GM19463 (cell line): ENCODE data around the gene CNTNAP2.
"Not testable (repeated sequence)": the region's sequence is repeated elsewhere in the genome, so short reads cannot be mapped to it uniquely, and the experiment has no call there.

ENCODE experiments used
- ATAC-seq: cut with Tn5 transposase; IDR thresholded peaks from one replicate; pipeline ENCODE4 v1.9.1; 2021; ENCODE audit warnings: mild to moderate bottlenecking, moderate library complexity; ENCODE audit not compliant: unreplicated experiment

The CNTNAP2 gene

DNA sequence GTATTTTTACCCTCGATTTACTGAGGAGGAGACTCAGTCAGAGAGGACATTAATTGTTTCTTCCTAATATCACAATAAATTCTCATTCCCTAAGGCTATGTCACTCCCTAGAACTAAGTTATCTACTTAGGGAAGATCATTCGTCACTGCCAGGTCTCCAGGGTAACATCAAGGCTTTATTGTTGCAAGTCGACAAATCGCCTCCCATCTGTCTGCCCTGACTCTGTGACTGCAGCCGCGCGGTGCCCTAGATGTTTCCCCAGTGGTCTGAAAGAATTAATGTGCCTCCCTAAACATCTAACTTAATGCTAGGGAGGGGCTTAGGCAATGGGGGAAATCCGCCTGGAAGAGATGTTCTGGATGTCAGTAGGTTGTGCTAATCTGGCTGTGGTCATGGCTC is 1915.2 kb downstream of the CNTNAP2 start:
- ATAC-seq, result no peak

DNA sequence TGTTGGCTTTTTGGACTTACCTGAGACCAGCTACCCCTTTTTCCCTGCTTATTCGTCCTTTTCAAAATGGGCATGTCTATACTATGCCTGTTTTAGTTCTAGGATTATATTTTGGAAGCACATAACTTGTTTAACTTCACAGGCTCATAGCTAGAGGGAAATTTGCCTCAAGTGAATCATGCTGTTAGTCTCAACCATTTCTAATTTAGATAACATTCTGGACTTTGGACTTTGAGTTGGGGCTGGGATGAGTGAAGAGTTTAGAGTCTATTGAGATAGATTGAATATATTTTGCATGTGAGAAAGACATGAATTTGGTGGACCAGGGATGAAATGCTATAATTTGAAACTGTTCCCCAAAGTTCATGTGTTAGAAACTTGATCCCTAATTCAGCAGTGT is 1919.3 kb downstream of the CNTNAP2 start:
- ATAC-seq, result no peak

DNA sequence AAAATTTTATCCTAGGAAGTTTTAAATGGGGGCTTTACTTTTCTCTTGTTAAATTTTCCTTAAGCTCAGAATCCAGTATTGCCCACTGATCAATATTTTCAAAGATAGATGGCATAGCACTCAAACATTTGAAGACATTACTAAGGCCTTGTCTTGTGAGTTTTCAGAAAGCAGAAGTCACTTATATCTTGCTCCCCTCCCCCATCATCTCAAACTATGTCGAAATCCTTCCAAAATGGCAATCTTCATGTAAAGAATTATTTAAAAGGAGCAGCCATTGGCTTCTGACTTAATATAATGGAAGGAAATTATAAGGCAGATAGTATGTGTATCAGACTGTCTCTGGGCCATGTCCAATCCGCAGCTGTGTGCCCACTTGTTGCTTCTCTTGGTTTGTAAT is 1920.4 kb downstream of the CNTNAP2 start:
- ATAC-seq, result no peak

DNA sequence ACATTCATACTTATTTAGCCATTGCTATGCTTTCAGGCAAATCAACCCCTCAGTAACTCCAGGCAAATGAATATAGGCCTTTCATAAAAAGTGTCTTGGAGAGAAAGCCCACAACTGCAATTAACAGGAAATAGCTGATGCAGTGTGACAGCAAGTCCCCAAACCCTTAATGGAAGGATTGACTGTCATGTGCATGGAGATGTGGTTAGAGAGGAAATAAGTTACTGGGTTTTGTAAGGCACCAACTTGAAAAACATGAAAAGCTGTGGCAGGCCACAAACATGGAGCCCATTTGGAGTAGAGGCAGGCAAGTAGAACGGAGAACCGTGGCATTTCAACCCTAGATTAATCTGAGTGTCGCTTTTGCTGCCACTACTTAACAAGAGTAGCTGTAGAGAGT is 1924.6 kb downstream of the CNTNAP2 start:
- ATAC-seq, result no peak

DNA sequence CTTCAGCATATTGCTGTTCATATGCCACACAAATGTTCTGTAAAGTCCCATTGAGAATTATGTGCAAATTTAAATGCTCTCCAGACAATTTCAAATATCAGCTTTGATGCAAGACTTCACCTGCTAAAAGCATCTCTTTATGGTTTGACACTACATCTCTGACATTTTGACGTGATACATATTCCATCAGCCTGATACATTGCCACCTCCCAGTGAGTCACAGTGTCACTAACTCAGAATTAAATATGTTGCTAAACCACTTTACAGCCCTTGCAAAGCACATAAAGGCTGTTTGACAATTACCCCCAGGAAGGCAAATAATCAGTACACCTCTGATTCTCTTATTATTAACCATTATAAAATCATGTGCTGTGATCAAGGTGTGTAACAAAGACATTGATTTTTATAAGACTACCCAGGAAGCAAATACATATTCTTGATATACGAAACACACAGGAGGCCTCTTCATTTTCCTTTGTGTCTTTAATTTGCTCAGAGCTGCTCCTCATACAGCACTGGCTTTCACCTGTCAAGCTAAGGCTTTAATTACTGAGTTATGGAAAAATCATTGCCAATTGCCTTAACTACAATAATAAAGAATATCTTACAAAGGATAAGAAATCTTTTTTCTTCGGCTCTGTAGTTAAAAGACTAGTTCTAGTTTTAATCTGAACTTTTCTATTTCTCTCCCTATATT is 1926.5 kb downstream of the CNTNAP2 start:
- ATAC-seq, result no peak

DNA sequence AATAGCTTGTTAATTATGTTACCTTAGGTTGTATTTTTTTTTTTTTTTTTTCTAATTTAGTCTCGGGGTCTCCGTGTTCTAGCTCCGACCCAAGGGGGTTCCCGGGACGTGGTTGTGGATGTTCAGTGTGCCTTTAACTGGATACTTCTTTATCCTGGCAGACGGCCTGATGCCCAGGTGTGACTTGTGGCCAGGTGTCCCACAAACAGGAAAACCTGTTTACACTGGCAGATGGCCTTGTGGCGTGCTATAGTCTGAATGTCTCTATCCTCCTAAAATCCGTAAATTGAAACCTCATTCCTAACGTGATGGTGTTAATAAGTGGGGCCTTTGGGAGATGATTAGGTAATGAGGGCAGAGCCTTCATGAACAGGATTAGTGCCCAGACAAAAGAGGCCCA is 1927.6 kb downstream of the CNTNAP2 start:
- ATAC-seq, result no peak

DNA sequence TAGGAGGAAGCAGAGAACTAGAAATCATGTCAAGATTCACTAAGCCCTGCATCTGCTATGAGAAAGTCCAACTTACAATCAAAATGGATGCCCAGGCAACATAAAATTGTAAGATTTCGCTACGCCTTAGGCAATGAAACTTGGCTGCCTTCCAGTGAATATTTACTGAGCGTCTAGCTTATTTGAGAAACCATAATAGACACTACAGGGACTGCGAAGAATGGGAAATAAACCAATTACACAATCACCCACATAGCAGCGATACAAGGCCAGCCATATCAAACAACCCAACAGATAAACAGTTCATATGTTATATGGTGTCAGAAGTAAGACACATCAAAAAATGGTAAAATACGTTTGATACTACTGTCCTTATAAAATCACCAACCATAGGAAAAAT is 1928.9 kb downstream of the CNTNAP2 start:
- no peak for ATAC-seq

DNA sequence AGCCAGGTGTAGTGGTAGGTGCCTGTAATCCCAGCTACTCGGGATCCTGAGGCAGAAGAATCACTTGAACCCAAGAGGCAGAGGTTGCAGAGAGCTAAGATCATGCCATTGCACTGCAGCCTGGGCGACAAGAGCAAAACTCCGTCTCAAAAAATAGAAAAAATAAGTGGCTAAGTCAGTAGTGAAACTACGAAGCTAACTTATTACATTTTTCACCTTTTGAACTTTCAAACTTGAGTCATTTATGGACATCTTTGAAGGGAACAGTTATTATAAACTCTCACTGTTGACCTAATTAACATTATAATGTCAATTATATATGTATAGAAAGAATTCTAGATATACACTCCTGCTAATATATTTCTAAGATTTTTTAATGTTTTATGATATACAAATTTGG is 1932.5 kb downstream of the CNTNAP2 start:
- ATAC-seq, result no peak

DNA sequence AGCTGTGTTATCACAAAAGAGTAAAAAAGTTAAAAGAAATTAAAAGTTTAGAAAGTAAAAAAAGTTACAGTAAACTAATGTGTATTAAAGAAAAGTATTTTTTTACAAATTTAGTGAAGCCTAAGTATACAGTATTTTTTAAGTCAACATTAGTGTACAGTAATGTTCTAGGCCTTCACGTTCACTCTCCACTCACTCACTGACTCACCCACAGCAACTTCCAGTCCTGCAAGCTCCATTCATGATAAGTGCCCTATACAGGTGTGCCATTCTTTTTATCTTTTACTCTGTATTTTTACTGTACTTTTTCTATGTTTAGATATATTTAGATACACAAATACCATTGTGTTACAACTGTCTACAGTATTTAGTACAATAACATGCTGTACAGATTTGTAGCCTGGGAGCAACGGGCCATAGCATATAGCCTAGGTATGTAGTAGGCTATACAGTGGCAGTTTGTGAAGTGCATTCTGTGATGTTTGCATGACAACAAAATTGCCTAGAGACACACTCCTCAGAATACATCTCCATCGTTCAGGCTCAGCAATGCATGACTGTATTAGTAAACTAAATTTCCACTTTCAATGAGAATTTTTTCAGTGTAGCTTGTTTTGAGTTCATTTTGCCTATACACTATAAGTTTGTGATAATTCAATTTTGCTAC is 1934.0 kb downstream of the CNTNAP2 start:
- no peak for ATAC-seq

DNA sequence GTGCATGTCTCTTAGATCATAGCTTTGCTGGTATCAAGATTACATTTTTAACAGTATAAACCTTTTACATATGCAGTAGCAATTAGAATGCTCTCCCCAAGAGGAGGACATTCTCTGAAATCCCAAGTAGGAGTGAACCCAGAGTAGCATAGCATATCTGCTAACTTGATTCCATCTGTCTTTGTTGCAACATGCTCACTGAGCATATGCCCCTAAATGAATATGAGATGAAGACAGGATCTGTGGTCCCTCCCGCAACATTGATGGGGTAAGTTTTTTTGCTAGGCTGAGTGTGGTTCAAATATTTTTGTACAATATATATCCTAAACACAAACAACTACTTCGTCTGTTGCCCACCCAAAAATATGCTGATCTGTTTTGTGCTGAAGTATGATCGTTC is 1939.8 kb downstream of the CNTNAP2 start:
- ATAC-seq, result no peak

DNA sequence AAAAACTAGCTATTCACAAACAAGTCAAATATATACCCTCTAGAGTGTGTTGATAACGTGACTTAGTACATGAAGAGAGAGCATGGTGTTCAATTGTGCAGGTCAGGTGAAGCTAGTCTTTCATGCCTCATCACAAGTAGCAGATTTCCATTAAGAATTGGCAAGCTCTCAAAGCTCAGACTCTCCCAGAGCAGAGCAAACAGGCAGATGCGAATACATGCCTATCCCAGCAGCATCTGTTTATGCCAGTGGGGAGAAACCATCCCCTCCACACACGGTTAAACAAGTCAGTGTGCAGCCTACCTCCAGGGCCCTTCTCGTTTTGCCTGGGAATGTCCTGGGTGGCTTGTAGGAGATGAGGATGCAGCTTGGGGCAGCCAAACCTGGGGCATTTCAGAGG is 1941.5 kb downstream of the CNTNAP2 start:
- no peak for ATAC-seq

DNA sequence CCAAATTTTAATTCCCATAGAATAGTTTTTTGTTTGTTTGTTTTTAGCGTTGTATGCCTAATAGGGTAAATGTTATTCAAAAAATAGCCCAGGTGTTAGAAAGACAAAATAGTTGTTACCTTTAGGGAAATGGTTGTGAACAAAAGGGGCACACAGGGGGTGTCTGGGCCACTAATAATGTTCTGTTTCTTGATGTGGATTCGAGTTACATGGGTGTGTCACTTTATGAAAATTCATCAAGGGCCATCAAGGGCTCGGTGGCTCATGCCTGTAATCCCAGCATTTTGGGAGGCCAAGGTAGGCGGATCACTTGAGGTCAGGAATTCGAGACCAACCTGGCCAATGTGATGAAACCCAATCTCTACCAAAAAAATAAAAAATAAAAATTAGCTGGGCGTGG is 1942.2 kb downstream of the CNTNAP2 start:
- no peak for ATAC-seq

DNA sequence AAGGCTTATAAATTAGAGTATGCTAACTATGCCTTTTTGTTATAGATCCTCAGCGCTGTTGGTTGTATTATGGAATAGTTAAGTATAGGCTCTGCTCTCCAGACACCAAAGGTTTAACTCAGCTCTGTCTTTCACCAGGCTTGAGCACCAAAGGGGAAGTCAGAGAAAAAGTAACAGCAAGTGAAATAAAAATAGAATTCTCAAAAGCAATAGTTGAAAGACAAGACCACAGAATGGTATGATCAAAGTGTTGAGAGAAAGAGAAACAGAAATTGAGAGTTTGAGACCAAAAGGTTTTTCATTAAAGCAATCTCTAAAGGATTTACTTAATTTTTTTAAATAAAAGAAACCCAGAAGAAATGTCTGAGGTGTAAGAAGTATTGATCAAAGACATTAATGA is 1944.1 kb downstream of the CNTNAP2 start:
- ATAC-seq, result no peak

DNA sequence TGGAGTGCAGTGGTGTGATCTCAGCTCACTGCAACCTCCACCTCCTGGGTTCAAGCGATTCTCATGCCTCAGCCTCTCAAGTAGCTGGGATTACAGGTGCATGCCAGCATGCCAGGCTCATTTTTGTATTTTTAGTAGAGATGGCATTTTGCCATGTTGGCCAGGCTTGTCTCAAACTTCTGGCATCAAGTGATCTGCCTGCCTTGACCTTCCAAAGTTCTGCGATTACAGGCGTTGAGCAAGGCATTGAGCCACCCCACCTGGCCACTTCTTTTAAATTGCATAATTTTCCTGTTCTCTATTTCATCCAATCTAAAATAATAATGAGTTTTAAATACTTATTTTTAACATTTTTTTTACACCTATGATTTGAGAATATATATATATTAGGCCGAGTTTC is 1961.5 kb downstream of the CNTNAP2 start:
- not testable (repeated sequence) for ATAC-seq

DNA sequence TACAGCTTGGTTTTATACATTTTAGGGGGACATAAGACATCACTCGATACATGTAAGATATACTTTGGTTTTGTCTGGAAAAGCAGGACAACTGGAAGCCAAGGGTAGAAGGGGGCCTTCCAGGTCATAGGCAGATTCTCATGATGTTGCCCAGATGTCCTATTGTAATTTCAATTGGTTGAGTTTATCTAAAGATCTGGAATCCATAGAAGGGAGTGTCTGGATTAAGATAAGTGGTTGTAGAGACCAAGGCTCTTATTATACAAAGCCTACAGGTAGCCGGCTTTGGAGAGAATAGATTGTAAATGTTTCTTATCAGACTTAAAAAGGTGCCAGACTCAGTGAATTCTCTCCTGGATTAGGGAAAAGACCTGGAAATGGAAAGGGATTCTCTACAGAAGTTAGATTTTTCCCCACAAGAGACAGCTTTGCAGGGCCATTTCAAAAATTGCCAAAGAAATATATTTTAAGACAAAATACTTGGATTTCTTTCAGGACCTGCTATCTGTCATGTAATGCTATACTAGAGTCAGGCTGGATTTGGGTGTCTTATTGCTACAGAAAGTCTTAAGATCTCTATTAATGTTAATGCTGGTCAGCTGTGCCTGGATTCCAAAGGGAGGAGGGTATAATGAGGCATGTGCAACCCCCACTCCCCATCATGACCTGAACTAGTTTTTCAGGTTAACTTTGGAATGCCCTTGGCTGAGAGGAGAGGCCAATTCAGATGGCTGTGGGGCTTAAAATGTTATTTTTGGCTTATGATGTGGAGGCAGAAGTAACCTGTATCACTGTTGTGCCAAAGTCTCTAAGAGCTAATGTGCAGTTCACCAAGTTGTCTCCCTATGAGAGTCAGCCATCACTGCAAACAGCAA is 1962.8 kb downstream of the CNTNAP2 start:
- no peak for ATAC-seq

DNA sequence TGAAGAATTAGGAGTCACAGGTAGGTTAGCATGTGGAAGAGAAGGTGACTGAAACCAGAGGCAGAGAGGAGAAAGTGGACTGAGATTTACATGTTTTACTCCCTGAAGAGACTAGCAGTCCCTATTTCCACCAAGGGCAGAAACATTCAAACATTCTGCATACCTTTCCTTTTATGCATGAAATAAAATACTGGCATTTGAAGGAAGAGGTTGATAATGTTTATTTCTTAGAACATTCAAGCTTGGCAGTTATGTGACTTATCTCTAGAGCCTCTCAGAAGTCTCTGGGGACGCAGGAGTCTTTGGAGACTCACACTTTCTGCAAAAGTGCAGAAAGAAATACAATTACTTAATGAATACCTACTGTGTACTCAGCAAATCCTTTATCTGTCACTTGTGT is 1966.8 kb downstream of the CNTNAP2 start:
- no peak for ATAC-seq

DNA sequence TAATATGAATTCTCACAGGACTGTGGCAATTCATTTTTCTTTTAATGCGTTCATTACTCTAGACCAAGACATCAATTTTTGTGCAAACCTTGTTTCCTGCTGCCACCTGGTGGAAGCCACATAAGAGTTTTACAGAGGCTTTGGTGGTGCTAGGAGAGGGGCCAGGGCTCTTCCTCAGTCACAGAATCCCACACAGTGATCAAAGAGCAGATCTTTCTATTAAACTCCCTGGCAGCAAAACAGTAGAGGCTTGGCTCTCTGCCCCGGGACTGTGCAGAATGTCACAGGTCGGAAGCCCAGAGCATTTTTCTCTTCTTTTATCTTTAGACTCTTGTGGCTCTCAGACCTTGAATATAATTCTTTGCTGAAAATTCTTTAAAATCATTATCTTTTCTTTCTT is 1967.5 kb downstream of the CNTNAP2 start:
- no peak for ATAC-seq

DNA sequence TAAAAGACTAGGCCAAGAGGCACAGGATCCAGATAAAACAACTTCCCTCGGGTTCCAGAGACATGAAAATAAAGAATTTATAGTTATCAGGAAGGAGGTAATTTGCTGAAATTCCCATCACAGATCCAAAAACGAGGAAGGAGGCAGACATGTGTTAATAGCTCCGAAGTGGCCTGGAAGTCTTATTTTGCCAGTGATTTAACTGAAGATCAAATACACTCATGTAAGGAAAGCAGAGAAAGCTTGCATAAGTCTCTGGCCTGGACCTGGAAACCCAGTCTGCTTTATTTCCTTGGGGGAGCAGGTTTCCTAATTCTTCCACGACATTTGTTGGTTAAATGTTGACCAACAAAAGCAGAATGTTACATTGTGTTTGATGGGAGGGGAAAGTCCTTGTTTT is 1975.3 kb downstream of the CNTNAP2 start:
- no peak for ATAC-seq

DNA sequence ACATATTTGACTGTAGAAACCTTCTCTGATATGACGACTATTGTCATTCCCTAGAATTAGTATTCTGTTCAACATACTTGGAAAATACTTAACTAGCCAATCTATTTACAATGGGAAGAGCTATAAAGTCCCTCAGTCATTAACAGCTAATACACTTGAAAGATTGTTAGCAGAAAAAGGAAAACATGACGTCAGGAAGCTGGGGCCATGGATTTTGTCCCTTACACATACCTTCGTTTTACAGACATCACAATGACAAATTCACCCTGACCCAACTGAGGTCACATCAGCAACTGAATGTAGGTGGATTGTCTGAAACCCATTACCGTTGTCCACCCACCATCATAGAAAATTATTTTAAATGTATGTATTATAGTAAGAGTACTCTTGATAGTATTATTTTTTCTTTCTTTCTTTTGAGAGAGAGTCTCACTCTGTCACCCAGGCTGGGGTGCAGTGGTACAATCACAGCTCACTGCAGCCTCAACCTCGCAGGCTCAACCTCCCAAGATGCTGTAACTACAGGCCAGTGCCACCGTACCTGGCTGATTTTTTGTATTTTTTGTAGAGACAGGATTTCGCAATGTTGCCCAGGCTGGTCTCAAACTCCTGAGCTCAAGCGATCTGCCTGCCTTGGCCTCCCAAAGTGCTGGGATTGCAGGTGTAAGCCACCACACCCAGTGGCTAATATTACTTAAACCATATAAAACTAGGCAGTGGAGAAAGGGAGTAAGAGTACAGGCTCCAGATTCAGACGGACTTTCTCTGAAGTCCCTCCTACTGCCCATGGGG is 1977.0 kb downstream of the CNTNAP2 start:
- no peak for ATAC-seq

DNA sequence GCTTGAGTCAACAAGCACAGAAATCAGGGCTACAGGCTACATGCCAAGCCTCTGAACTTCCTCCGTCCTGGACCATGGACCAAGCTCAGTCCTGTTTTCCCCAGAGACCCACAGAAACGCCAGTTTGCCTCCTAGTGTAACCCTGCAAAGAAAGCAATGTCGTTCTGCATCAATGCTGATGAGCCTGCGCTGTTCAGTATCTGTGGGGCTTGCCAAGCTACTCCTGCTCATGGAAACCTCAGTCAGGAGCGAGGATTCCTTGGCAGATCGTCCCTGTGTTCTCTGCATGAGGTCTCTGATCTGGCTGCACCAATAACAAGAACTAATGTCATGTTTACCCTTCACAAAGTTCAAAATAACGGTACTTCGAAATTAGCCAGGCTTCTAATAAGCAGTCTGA is 1978.5 kb downstream of the CNTNAP2 start:
- no peak for ATAC-seq

DNA sequence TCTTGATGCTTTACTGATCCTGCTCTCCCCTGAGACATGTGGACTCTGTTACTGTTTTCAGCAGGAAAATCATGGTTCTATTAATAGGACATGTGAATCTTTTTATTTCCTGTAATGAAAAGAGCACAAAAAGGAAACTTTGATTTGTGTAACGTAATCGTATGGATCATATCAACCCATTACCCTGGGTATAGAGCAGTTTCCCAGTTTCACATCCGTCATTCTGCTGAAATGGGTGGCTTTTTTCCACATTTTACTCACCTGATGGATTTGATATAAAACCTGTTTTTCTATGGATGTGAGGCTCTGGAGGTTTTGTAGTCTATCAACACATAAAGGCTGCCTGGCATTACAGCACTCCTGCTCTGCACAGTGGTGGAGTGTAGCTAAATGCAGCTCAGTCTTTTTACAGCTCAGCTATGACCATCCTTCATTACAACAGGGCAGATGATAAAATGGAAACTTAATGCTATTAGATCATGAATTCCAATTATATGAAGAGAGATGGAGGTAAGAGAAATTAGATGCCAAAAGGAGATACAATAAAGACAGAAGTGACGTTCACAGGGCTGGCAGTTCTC is 1987.6 kb downstream of the CNTNAP2 start:
- no peak for ATAC-seq
